ENCODE measurements around the gene NOD2.

NOD2 gene

GRCh38 chr16:50692999-50693781 lies at the start of gene NOD2:
NOD2 (plus strand) TSS chr16:50693606; CDS start chr16:50699496, 5,890 bp downstream.
- no peak for DNase-seq (ENCODE audit: low read depth)

GRCh38 chr16:50644245-50644644 lies 49.2 kb upstream of the NOD2 start:
- DNase-seq (ENCODE audit: low read depth), result no peak

- no peak for DNase-seq (ENCODE audit: low read depth)
Observed at GRCh38 chr16:50644729-50645128, 48.7 kb upstream of the NOD2 start.

- no peak for DNase-seq (ENCODE audit: low read depth)
Observed at GRCh38 chr16:50645563-50646220, 47.7 kb upstream of the NOD2 start.

GRCh38 chr16:50646345-50646744 lies 47.1 kb upstream of the NOD2 start:
- DNase-seq (ENCODE audit: low read depth), result no peak

- DNase-seq (ENCODE audit: low read depth), result no peak
Observed at GRCh38 chr16:50651835-50652438, 41.5 kb upstream of the NOD2 start.

- no peak for DNase-seq (ENCODE audit: low read depth)
Observed at GRCh38 chr16:50652836-50653425, 40.5 kb upstream of the NOD2 start.

- no peak for DNase-seq (ENCODE audit: low read depth)
Observed at GRCh38 chr16:50653633-50654519, 39.5 kb upstream of the NOD2 start.

GRCh38 chr16:50655558-50656055 lies 37.8 kb upstream of the NOD2 start:
- no peak for DNase-seq (ENCODE audit: low read depth)

GRCh38 chr16:50657241-50657640 lies 36.2 kb upstream of the NOD2 start:
- DNase-seq (ENCODE audit: low read depth), result no peak

GRCh38 chr16:50659806-50660205 lies 33.6 kb upstream of the NOD2 start:
- no peak for DNase-seq (ENCODE audit: low read depth)

GRCh38 chr16:50662306-50662940 lies 31.0 kb upstream of the NOD2 start:
- no peak for DNase-seq (ENCODE audit: low read depth)

- no peak for DNase-seq (ENCODE audit: low read depth)
Observed at GRCh38 chr16:50664270-50664669, 29.1 kb upstream of the NOD2 start.

- DNase-seq (ENCODE audit: low read depth), result peak; percentile 13
Observed at GRCh38 chr16:50665128-50665878, 28.1 kb upstream of the NOD2 start.

GRCh38 chr16:50666658-50667496 lies 26.5 kb upstream of the NOD2 start:
- no peak for DNase-seq (ENCODE audit: low read depth)

- DNase-seq (ENCODE audit: low read depth), result no peak
Observed at GRCh38 chr16:50667497-50668367, 25.7 kb upstream of the NOD2 start.

GRCh38 chr16:50668368-50669008 lies 24.9 kb upstream of the NOD2 start:
- no peak for DNase-seq (ENCODE audit: low read depth)

- no peak for DNase-seq (ENCODE audit: low read depth)
Observed at GRCh38 chr16:50669741-50670140, 23.7 kb upstream of the NOD2 start.

All from HS-5 (cell line).